Renal cortical epithelial cell (primary cell): Measurements from ENCODE around the gene C16orf96. TPM values are rescaled to one million over a fixed set of nuclear protein-coding genes. Genes with fewer than 3 reads are reported as not detected.

Experiments
- DNase-seq: peaks from one replicate; pipeline ENCODE4 v3.0.0-alpha.2; 2011; ENCODE audit warnings: low read depth
- total RNA-seq: library from RNA; depleted of rRNA; stranded (reverse); fragments of >200 nt; gene quantifications from 2 replicates; pipeline ENCODE4 v1.2.3, GENCODE V29; 2014

The C16orf96 gene
- total RNA-seq, 1 donor from 2014 or later = 0.10 TPM

DNA sequence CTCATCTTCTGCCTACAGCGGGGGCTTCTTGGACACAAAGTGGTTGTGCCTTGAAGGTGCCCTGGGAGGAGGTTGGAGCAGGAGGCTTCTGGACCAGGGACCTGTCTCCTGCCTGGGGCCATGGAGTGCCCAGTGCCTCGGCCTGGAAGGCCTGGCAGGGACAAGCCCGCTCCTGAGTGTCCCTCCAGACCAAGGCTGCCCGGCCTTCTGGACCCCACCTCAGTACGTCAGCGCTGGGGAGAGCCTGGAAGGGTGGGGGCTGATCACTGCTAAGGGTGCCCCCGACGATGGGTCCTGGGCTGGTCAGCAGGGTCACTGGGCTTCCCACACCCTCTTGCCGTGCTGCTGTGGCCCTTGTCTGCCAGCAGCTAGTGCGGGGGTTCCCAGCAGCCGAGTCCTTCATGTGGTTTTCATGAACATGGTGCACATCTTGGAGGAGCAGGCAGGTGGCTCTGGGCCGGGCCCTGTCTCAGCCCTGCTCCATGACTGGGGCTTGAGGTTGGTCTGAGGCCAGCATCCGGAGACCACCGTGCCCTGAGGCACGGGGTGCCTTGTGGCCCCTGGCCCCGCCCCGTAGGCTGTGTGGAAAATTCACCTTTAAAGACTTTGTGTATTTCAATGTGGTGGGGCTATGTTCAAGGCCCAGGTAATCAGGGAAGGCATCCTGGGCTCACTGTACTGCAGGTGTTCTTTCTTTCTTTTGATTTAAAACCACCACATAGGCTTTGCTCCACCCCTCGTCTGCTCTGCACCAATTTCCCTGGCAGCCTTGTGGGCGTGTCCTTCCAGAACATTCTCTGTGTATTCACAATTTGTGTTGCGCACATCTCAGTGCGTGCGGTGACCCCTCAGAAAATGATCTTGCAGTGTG, 90.9 kb downstream of the C16orf96 start:
- no peak for DNase-seq

DNA sequence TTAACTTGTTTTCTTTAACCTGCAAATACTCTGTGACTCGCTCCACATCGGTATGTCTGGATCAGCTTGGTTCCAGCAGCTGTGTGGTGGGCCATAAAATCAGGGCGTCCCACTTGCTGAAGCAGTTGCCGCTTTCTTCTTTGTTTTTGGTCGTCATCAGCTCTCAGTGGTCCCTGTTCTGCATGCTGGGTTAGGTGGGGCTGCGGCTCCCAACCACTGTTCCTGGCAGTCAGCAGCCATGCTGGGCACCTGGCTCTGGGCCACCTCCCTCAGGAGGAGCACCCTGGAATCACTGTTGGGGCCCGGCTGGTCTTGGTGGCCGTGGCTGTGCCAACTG, 91.5 kb downstream of the C16orf96 start:
- no peak for DNase-seq

DNA sequence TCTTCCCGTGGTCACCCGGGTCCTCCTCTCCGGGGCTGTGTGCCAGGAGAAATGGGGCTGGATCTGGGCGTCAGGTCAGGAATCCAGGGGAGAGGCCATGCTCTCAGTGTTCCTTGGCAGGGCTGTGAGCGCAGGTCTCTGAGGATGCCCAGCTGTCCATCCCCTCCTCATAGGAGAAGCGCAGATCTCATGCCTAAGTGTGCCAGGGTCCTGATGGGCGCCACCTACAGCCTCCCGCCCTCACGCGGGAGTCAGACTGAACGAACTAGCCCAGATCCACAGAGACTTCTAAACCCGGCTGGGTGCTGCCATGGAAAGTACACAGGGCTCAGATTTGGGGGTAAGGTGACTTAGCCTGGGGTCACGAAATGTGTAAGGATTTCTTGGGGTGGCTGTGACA, 92.8 kb downstream of the C16orf96 start:
- DNase-seq = no peak

DNA sequence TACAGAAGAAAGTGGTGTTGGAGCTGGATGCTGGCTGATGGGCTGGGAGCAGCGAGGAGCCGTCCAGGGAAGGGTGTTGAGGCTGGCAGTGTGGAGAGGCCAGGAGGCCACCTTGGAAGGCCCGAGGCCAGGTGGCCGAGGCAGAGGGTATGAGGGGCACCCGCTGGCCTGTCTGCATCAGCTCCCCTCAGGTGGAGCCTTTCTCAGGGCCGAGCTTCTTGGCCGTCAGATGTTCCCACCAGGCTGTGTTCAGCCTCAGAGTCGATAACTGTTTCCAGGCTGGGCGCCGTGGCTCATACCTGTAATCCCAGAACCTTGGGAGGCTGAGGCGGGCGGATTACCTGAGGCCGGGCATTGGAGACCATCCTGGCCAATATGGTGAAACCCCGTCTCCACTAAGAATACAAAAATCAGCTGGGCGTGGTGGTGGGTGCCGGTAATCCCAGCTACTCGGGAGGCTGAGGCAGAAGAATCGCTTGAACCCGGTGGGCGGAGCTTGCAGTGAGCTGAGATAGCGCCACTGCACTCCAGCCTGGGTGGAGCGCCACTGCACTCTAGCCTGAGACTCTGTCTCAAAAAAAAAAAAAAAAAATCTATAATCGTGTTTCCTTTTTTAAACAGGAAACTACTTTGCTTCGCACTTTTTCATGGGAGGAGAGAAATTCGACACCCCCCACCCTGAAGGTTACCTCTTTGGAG, 93.8 kb downstream of the C16orf96 start:
- DNase-seq = no peak

Other genes with a start within 250 kb of the C16orf96 start
- 3.6 and 13.5 TPM in 2 replicates for gene GLIS2, start 240.3 kb upstream of the C16orf96 start, total RNA-seq
- 9.1 and 37.0 TPM in 2 replicates for gene PAM16, start 205.0 kb upstream of the C16orf96 start, total RNA-seq
- gene VASN, start 184.5 kb upstream of the C16orf96 start, total RNA-seq = 10.6 and 47.0 TPM in 2 replicates
- gene CORO7, start 139.7 kb upstream of the C16orf96 start, total RNA-seq = 25.1 and 35.4 TPM in 2 replicates
- gene DNAJA3, start 130.5 kb upstream of the C16orf96 start, total RNA-seq = 52.4 and 62.3 TPM in 2 replicates
- gene NMRAL1, start 81.7 kb upstream of the C16orf96 start, total RNA-seq = 49.8 and 121 TPM in 2 replicates
- 71.0 and 97.9 TPM in 2 replicates for gene HMOX2, start 79.9 kb upstream of the C16orf96 start, total RNA-seq
- gene CDIP1, start 17.6 kb upstream of the C16orf96 start, total RNA-seq = 9.6 and 27.4 TPM in 2 replicates
- 1.2 and 7.4 TPM in 2 replicates for gene UBALD1, start 58.5 kb downstream of the C16orf96 start, total RNA-seq
- gene MGRN1, start 68.5 kb downstream of the C16orf96 start, total RNA-seq = 17.9 and 77.4 TPM in 2 replicates
- 30.9 and 49.2 TPM in 2 replicates for gene NUDT16L1, start 137.2 kb downstream of the C16orf96 start, total RNA-seq
- gene ANKS3, start 177.9 kb downstream of the C16orf96 start, total RNA-seq = 27.1 and 34.6 TPM in 2 replicates
- gene DNAAF8, start 178.2 kb downstream of the C16orf96 start, total RNA-seq = 1.0 and 1.7 TPM in 2 replicates
- gene ZNF500, start 210.8 kb downstream of the C16orf96 start, total RNA-seq = 7.3 and 11.4 TPM in 2 replicates
- gene SEPTIN12, start 232.0 kb downstream of the C16orf96 start, total RNA-seq = not detected in 2 replicates
- 16.7 TPM in 1 of 2 replicates, not detected in the other for gene SMIM22, start 239.0 kb downstream of the C16orf96 start, total RNA-seq
- gene ROGDI, start 246.3 kb downstream of the C16orf96 start, total RNA-seq = 16.3 and 24.5 TPM in 2 replicates